Measurements from ENCODE around the gene ORC1. TPM values are rescaled to one million over a fixed set of nuclear protein-coding genes. Genes with fewer than 3 reads are reported as not detected.
"Not testable (repeated sequence)": the region's sequence is repeated elsewhere in the genome, so short reads cannot be mapped to it uniquely, and the experiment has no call there.

ORC1 gene
- total RNA-seq, 1 donor from 2014 or later = 5.7 TPM

GRCh38 chr1:52385376-52385775 lies 18.8 kb downstream of the ORC1 start:
- ATAC-seq = no peak

GRCh38 chr1:52369851-52370250 lies 34.4 kb downstream of the ORC1 start:
- not testable (repeated sequence) for ATAC-seq

GRCh38 chr1:52368383-52369172 lies 35.6 kb downstream of the ORC1 start:
- ATAC-seq = peak; percentile 7

- no peak for ATAC-seq
Measured at GRCh38 chr1:52367272-52367671, 37.0 kb downstream of the ORC1 start.

- no peak for ATAC-seq
Measured at GRCh38 chr1:52366517-52366827, 37.8 kb downstream of the ORC1 start.

- ATAC-seq = peak; percentile 95
Measured at GRCh38 chr1:52365746-52366516, 38.3 kb downstream of the ORC1 start, which contains the start of gene CC2D1B. CC2D1B (minus strand) TSS chr1:52366205; CDS start chr1:52364620, 1,585 bp downstream.

- peak; percentile 2 for ATAC-seq
Measured at GRCh38 chr1:52365071-52365745, 39.0 kb downstream of the ORC1 start.

- ATAC-seq = no peak
Measured at GRCh38 chr1:52364235-52364839, 39.9 kb downstream of the ORC1 start.

GRCh38 chr1:52360595-52360968 lies 43.6 kb downstream of the ORC1 start:
- no peak for ATAC-seq

GRCh38 chr1:52359676-52360594 lies 44.3 kb downstream of the ORC1 start:
- ATAC-seq = no peak

GRCh38 chr1:52358851-52359497 lies 45.2 kb downstream of the ORC1 start:
- no peak for ATAC-seq

GRCh38 chr1:52357397-52357796 lies 46.8 kb downstream of the ORC1 start:
- ATAC-seq = no peak

- ATAC-seq = no peak
Measured at GRCh38 chr1:52356818-52357355, 47.3 kb downstream of the ORC1 start.

GRCh38 chr1:52355847-52356505 lies 48.2 kb downstream of the ORC1 start:
- ATAC-seq = no peak

- ATAC-seq = no peak
Measured at GRCh38 chr1:52355436-52355835, 48.8 kb downstream of the ORC1 start.

- no peak for ATAC-seq
Measured at GRCh38 chr1:52352690-52353089, 51.5 kb downstream of the ORC1 start.

GRCh38 chr1:52348704-52349300 lies 55.4 kb downstream of the ORC1 start:
- peak; percentile 83 for ATAC-seq

- ATAC-seq = no peak
Measured at GRCh38 chr1:52346653-52347052, 57.6 kb downstream of the ORC1 start.

- ATAC-seq = no peak
Measured at GRCh38 chr1:52345252-52345651, 59.0 kb downstream of the ORC1 start.

- ATAC-seq = no peak
Measured at GRCh38 chr1:52343979-52344378, 60.2 kb downstream of the ORC1 start.

Data from esophagus mucosa (tissue), 1 donor.